ENCODE results near the gene VPS13A.
"Not testable (repeated sequence)": the region's sequence is repeated elsewhere in the genome, so short reads cannot be mapped to it uniquely, and the experiment has no call there.

The VPS13A gene

DNA sequence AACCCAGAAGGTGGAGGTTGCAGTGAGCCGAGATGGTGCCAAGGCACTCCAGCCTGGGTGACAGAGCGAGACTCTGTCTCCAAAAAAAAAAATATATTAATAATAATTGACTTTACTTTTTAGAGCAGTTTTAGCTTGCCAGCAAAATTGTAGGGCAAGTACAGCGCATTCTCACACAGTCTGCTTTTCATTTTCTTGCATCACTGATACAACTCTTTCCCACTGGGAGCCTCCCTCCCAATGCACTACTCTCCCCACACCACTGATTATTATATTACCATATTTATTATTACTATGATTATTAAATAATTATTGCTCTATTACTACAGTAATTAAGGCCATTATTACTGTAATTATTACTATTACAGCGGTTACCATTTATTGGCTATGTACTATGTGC is 257.9 kb downstream of the VPS13A start:
- TF ChIP-seq, protein P1, sequence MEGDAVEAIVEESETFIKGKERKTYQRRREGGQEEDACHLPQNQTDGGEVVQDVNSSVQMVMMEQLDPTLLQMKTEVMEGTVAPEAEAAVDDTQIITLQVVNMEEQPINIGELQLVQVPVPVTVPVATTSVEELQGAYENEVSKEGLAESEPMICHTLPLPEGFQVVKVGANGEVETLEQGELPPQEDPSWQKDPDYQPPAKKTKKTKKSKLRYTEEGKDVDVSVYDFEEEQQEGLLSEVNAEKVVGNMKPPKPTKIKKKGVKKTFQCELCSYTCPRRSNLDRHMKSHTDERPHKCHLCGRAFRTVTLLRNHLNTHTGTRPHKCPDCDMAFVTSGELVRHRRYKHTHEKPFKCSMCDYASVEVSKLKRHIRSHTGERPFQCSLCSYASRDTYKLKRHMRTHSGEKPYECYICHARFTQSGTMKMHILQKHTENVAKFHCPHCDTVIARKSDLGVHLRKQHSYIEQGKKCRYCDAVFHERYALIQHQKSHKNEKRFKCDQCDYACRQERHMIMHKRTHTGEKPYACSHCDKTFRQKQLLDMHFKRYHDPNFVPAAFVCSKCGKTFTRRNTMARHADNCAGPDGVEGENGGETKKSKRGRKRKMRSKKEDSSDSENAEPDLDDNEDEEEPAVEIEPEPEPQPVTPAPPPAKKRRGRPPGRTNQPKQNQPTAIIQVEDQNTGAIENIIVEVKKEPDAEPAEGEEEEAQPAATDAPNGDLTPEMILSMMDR (IDR thresholded peaks at IDR 0.05; ENCODE audit: low read depth, low read length): no peak
- peaks cover 13% of the 10 kb centered on the region for H3K4me1 ChIP-seq
- no peaks in the 10 kb centered on the region for H3K9me3 ChIP-seq
- H3K4me3 ChIP-seq (ENCODE audit: low read depth, low read length): no peak overlapping the region
- no peaks in the 10 kb centered on the region for H3K36me3 ChIP-seq
- no peaks in the 10 kb centered on the region for H3K27me3 ChIP-seq
- no peak for DNase-seq

- peak; percentile 33 for DNase-seq
- H3K9me3 ChIP-seq: no peaks in the 10 kb centered on the region
- no peaks in the 10 kb centered on the region for H3K36me3 ChIP-seq
- TF ChIP-seq, protein P1 (IDR thresholded peaks at IDR 0.05; ENCODE audit: low read depth, low read length): no peak
- H3K27me3 ChIP-seq: no peaks in the 10 kb centered on the region
- no peak overlapping the region for H3K4me3 ChIP-seq (ENCODE audit: low read depth, low read length)
- peaks cover 13% of the 10 kb centered on the region for H3K4me1 ChIP-seq
These were observed 258.4 kb downstream of the VPS13A start for GRCh38 chr9:77435688-77436087.

DNA sequence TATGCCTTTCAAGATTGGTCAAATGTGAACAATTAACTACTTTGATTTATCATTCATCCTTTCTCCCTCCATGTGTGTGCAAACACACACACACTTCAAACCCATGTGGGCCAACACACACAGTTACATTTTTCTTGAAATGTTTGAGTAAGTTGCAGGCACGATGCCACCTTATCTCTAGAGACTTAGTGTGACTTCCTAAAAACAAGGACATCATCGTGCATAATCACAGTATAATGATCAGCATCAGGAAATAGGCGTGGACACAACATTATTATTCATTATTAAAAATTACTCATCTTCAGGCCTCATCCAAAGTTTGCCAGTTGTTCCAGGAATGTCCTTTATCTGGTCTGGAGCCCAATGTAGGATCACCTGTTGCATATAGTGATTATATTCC is 261.3 kb downstream of the VPS13A start:
- DNase-seq: no peak
- H3K36me3 ChIP-seq: no peaks in the 10 kb centered on the region
- no peaks in the 10 kb centered on the region for H3K9me3 ChIP-seq
- H3K27me3 ChIP-seq: no peaks in the 10 kb centered on the region
- TF ChIP-seq, protein P1 (IDR thresholded peaks at IDR 0.05; ENCODE audit: low read depth, low read length): no peak
- no peak overlapping the region for H3K4me3 ChIP-seq (ENCODE audit: low read depth, low read length)
- H3K4me1 ChIP-seq: peaks cover 13% of the 10 kb centered on the region

GRCh38 chr9:77440057-77440456 is 262.7 kb downstream of the VPS13A start:
- DNase-seq: peak; percentile 40
- TF ChIP-seq, protein P1 (IDR thresholded peaks at IDR 0.05; ENCODE audit: low read depth, low read length): no peak
- H3K27me3 ChIP-seq: no peaks in the 10 kb centered on the region
- H3K4me1 ChIP-seq: peaks cover 6% of the 10 kb centered on the region; the same call in 1 of the 2 replicates
- H3K36me3 ChIP-seq: no peaks in the 10 kb centered on the region
- no peak overlapping the region for H3K4me3 ChIP-seq (ENCODE audit: low read depth, low read length)
- H3K9me3 ChIP-seq: no peaks in the 10 kb centered on the region

GRCh38 chr9:77441124-77441523 is 263.8 kb downstream of the VPS13A start:
- H3K4me1 ChIP-seq; H3K9me3 ChIP-seq; H3K36me3 ChIP-seq; H3K4me3 ChIP-seq (ENCODE audit: low read depth, low read length); H3K27me3 ChIP-seq; DNase-seq: not testable (repeated sequence)

GRCh38 chr9:77442436-77442835 is 265.1 kb downstream of the VPS13A start:
- H3K36me3 ChIP-seq: no peaks in the 10 kb centered on the region
- DNase-seq: no peak
- no peaks in the 10 kb centered on the region for H3K27me3 ChIP-seq
- no peaks in the 10 kb centered on the region for H3K4me1 ChIP-seq
- no peaks in the 10 kb centered on the region for H3K9me3 ChIP-seq
- TF ChIP-seq, protein P1 (IDR thresholded peaks at IDR 0.05; ENCODE audit: low read depth, low read length): no peak
- no peak overlapping the region for H3K4me3 ChIP-seq (ENCODE audit: low read depth, low read length)

DNA sequence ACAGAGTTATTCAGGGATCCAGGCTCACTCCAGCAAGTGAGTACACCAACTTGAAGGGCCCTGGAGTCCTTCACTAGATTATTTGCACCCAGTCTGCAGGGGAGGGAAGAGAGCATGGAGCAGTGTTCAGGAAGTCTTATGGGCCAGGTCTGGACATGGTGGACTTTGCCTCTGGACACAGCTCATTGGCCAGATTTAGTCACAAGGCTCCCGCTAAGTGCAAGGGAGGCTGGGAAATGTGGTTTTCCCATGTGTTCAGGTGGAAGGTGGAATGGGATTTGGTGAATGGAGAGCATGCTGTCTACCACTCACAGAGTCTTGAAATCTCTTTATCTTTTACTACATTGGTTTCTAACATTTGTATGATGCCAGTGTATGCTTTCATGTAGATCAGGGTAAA is 270.3 kb downstream of the VPS13A start:
- H3K4me3 ChIP-seq (ENCODE audit: low read depth, low read length): no peak overlapping the region
- TF ChIP-seq, protein P1 (IDR thresholded peaks at IDR 0.05; ENCODE audit: low read depth, low read length): no peak
- peaks cover 3% of the 10 kb centered on the region; the same call in 1 of the 2 replicates for H3K4me1 ChIP-seq
- H3K27me3 ChIP-seq: no peaks in the 10 kb centered on the region
- no peak for DNase-seq
- H3K9me3 ChIP-seq: no peaks in the 10 kb centered on the region
- H3K36me3 ChIP-seq: no peaks in the 10 kb centered on the region
